Fibroblast of skin of right biceps (primary cell): ENCODE data around the gene OTOA.
A peak's percentile ranks its signal among the peaks of the same experiment; 100 is the strongest.
"Not testable (repeated sequence)": the region's sequence is repeated elsewhere in the genome, so short reads cannot be mapped to it uniquely, and the experiment has no call there.

Source experiments
- DNase-seq: peaks from one replicate; pipeline ENCODE4 v3.0.0-alpha.2; 2013

Gene OTOA

GRCh38 chr16:21683184-21683583, 19.4 kb downstream of the OTOA start:
- no peak for DNase-seq

- DNase-seq, result no peak
Observed at GRCh38 chr16:21684199-21684598, 20.4 kb downstream of the OTOA start.

- no peak for DNase-seq
Observed at GRCh38 chr16:21685034-21685455, 21.3 kb downstream of the OTOA start.

GRCh38 chr16:21689107-21689506, 25.3 kb downstream of the OTOA start:
- DNase-seq, result no peak

GRCh38 chr16:21690967-21691366, 27.2 kb downstream of the OTOA start:
- DNase-seq, result not testable (repeated sequence)

GRCh38 chr16:21694609-21695008, 30.8 kb downstream of the OTOA start:
- no peak for DNase-seq

- DNase-seq, result no peak
Observed at GRCh38 chr16:21697032-21697431, 33.3 kb downstream of the OTOA start.

- DNase-seq, result no peak
Observed at GRCh38 chr16:21698169-21699032, 34.6 kb downstream of the OTOA start.

GRCh38 chr16:21701271-21701670, 37.5 kb downstream of the OTOA start:
- DNase-seq, result no peak

GRCh38 chr16:21702276-21702675, 38.5 kb downstream of the OTOA start:
- DNase-seq, result no peak

GRCh38 chr16:21703156-21703555, 39.4 kb downstream of the OTOA start:
- DNase-seq, result no peak

GRCh38 chr16:21703589-21704174, 39.9 kb downstream of the OTOA start:
- no peak for DNase-seq

- DNase-seq, result no peak
Observed at GRCh38 chr16:21704266-21704665, 40.5 kb downstream of the OTOA start.

GRCh38 chr16:21704733-21705132, 41.0 kb downstream of the OTOA start:
- DNase-seq, result no peak

- peak; percentile 54 for DNase-seq
Observed at GRCh38 chr16:21708533-21709115, 44.9 kb downstream of the OTOA start.

- no peak for DNase-seq
Observed at GRCh38 chr16:21710938-21711337, 47.2 kb downstream of the OTOA start.

- no peak for DNase-seq
Observed at GRCh38 chr16:21713549-21714368, 50.0 kb downstream of the OTOA start.

GRCh38 chr16:21714369-21714618, 50.5 kb downstream of the OTOA start:
- not testable (repeated sequence) for DNase-seq

GRCh38 chr16:21717608-21718007, 53.8 kb downstream of the OTOA start:
- DNase-seq, result no peak

- DNase-seq, result no peak
Observed at GRCh38 chr16:21719283-21719682, 55.5 kb downstream of the OTOA start.

GRCh38 chr16:21720533-21720932, 56.8 kb downstream of the OTOA start:
- DNase-seq, result no peak

GRCh38 chr16:21722771-21723455, 59.1 kb downstream of the OTOA start:
- DNase-seq, result no peak

- DNase-seq, result no peak
Observed at GRCh38 chr16:21723532-21723931, 59.8 kb downstream of the OTOA start.
